HG03095 (cell line): ENCODE data around the gene TCAP.

Source experiments
- ATAC-seq: cut with Tn5 transposase; IDR thresholded peaks from one replicate; pipeline ENCODE4 v1.9.1; 2021; ENCODE audit warnings: moderate library complexity; ENCODE audit not compliant: unreplicated experiment

Gene TCAP

DNA sequence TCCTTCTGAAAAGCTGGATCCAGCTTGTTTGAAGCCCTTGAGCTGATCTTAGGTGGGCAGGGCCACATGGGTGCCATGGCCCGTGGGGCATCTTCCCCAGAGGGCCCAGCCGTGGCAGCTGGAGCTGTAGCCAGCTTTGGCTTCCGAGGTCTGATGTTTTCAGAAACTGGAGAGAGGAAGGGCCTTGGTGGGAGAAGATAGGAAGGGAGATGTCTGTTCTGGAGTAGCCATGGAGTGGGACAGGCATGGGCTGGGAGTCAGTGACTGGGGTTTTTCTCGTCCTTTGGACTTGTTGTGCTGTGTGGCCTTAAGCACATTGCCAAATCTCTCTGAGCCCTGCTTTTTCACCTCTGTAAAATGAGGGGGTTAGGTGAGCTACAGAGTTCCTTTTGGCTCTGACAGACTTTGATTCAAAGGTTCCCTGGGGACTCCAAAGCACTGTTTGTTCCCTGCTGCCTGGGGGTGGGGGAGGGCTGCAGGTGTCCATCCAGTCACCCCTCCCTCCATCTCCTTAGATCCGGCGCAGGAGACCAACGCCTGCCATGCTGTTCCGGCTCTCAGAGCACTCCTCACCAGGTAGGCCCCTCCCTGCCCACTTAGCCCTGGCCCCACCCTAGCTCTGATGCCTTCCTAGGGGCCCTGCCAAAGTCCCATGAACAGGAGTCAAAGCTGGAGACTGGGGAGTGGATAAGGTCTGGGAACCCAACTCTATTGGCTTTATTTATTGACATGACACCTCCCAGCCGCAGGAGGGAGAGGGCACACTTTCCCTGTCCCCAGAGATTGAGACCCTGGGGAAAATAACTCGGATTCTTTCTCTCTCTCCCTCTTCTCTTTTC, 36.3 kb upstream of the TCAP start:
- no peak for ATAC-seq

DNA sequence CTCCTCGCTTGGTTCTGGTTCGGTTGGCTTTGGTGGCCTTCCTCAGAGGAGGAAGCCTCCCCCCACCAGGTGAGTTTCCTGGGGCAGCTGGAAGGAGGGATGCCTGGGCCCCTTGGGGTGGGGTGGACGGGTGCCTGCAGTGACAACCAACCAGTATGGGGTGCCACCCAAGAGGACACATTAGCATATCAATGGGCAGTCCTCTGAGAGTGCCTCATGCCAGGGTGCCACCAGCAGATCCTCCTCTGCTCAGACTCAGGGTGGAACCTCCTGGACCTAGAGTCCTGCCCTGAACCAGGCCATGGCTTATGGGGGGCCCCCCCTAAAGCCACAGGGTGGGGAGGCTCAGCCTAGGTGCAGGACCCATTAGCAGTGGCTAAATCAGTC, 35.7 kb upstream of the TCAP start:
- ATAC-seq, result no peak

GRCh38 chr17:39629898-39630297, 35.3 kb upstream of the TCAP start:
- ATAC-seq, result no peak

GRCh38 chr17:39631403-39631802, 33.7 kb upstream of the TCAP start:
- ATAC-seq, result no peak

DNA sequence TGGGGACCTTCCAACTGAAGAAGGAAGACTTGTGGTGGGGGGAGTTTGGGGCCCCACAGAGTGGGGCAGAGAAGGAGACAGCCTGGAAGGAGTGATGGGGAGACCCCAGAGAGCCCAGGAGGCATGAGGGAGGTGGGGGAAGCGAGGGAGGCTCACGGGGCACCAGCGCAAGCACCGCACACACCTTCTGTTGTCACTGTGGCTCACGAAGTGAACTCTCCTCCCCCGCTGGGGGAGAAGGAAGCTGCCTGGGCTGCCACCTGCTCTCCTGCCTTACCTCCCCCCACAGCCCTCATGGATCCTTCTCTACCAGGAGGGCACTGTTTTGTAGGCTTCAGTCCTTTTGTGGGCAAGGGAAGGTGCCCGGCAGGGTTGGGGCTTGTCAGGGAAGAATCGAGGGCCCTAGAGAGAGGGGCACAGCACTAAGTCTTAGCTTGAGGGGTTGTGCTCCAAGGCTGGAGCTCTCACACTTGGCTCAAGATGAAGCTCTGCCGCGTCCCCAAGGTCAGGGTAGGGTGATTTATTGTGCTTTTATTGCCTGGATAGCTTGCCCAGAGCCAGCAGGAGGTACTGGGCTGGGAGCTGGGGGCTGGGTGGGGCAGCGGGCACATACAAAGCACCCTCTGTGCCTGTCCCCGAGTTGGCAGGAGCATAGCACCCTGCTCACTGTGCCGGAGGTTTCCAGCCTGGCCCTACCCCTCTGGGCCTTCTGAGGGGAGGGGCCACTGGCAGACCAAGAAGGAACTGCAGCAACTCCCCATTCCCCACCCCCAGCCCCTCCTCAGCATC, 32.8 kb upstream of the TCAP start:
- ATAC-seq, result no peak

DNA sequence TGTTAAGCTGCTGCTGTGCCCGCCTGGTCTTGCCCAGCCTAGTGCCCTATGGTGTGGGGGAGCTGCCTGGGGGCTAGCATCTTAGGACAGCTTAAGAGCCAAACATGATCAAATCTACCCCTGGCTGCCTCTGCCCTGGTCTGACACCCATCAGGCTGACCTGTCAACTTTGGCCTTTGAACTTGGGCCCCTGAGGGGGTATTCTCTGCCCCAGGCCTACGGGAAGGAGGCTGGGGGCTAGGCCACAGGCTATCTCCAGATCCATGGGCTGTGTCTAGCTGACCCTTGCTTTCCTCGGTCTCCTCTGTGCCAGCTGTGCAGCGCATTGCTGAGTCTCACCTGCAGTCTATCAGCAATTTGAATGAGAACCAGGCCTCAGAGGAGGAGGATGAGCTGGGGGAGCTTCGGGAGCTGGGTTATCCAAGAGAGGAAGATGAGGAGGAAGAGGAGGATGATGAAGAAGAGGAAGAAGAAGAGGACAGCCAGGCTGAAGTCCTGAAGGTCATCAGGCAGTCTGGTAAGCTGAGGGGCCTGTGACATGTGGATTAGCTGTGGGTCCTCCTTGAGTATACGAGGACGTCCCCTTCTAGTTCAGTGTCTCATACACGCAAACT, 31.5 kb upstream of the TCAP start:
- no peak for ATAC-seq

- ATAC-seq, result no peak
Observed at GRCh38 chr17:39634384-39634871, 30.7 kb upstream of the TCAP start.

GRCh38 chr17:39635614-39636176, 29.5 kb upstream of the TCAP start:
- ATAC-seq, result no peak

GRCh38 chr17:39636587-39636926, 28.6 kb upstream of the TCAP start:
- peak; percentile 25 for ATAC-seq

DNA sequence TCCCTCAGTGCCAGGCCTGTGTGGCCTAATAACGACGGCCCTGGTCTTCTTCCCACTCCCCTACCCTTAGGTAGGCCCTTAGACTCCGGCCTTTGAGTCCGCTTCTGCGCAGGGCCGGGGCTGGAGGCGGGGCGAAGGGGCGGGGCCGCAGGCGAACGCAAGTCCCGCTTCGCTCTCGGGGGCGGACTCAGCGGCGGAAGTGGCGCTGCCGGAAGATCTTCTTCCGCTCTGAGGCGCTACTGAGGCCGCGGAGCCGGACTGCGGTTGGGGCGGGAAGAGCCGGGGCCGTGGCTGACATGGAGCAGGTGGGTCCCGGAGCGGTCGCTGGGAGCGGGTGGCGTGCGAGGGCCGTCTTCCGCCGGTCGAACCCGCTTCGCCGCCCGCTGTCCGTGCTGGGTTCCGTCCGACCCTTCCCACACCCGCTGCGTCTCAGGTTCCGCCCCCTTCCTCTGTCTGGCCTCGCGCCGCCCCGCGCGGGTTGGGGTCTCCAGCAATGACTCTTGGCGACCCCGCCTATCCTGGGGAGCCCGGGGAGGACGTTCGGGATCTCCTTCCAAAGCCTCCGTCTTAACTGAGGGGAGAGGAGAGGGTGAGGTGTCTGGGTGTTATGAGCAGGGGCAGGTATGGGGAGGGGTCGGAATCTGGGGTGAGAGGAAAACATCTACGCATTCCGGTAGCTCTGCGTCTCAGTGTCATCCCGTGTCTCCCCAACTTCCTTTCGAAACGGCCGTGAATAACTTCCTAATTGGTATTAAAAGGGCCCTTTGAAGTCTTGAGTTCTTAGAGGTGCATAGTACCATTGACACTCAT, 28.0 kb upstream of the TCAP start, which contains the start of gene STARD3:
Gene STARD3 (plus strand): TSS at position 218 of the 810 bp plus-strand sequence. CDS start 16,388 bp downstream, outside the sequence.
- peak; percentile 76 for ATAC-seq

- no peak for ATAC-seq
Observed at GRCh38 chr17:39638317-39638716, 26.8 kb upstream of the TCAP start.

DNA sequence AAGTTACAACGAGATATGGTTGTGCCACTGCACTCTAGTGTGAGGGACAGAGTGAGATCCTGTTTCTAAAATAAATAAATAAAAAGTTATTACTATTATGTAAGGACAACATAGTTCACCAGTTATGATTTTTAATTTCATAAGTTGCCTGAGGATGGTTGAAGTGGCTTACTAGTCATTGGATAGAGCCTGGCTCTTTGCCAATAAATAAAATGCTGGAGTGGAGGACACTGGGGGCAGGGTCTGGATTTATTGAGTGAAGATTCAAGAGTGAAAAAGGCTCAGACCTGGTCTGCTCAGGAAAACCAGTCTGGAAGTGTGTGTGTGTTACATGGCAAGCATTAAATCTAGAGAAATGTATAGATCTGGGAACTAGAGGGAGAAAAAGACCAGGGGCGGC, 26.1 kb upstream of the TCAP start:
- no peak for ATAC-seq

GRCh38 chr17:39639566-39640458, 25.3 kb upstream of the TCAP start:
- no peak for ATAC-seq

DNA sequence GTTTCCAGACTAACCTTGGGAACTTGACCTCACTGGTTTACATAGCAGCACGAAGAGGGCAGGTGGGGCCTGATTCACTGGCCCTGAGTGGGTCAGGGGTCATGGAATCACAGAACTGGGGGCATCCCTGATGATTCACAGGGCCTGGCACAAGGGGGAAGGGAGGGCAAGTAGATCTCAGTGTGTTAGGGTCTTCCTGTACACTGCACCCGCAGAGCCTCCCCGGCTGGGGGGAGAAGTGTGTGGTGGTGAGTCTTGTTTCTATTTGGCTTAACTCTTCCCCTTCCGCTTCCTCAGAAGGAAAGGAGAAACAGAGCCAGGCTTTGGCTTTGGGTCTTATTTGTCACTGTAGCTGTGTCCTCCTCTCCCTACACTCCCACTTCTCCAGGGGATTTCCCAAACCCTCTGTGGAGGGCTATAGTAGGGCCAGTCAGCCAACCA, 24.5 kb upstream of the TCAP start:
- ATAC-seq, result no peak

GRCh38 chr17:39641097-39641496, 24.1 kb upstream of the TCAP start:
- no peak for ATAC-seq

DNA sequence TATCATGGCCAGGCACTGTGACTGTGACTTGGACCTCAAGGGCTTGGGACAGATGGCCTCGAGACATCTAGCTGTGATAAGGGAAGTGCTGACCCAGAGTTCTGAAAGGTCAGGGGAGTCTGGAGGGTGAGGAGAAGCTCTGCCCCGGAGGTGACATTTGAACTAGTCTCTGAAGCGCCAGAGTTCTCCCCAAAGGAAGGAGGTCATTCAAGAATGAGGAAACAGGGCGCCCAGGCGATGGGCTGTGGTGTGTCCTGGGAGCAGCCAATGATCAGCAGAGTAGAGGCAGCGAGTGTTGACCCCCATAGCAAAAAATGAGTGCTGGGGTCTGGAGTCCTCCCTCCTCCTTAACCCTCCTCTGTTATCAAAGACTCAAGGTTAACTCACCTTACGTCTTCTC, 23.3 kb upstream of the TCAP start:
- no peak for ATAC-seq

DNA sequence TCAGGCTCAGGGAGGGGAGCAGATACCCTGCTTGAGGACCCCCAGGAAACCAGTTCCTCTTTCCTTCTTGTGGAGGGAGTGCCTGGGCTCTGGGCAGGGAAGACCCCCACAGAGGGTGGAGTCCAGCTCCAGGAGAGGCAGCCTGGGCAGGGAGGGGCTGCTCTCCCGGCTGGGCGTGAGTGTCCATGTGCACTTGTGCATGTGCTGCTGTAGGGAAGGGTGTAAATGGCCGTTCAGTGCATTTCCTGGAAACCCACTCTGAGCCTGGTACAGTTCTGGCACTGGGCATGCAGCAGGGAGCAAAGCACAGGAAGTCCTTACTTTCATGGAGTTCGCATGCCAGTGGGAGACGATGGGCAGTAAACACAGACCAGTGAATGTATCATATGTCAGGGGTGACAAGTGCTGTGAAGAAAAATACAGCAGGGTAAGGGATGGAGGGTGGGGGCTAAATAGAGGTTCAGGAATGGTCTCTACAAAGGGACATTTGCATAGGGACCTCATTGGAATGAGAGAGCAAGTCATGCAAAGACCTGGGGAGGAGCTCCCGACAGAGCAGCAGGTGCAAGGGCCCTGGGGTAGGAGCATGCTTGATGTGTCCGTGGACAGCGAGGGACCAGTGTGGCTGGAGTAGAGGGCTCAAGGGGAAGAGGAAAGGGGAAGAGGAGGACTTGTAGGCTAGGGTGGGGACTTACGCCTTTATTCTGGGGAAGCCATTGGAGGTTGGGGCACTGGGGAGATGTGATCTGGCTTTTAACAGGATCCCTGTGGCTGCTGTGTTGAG, 22.7 kb upstream of the TCAP start:
- no peak for ATAC-seq

DNA sequence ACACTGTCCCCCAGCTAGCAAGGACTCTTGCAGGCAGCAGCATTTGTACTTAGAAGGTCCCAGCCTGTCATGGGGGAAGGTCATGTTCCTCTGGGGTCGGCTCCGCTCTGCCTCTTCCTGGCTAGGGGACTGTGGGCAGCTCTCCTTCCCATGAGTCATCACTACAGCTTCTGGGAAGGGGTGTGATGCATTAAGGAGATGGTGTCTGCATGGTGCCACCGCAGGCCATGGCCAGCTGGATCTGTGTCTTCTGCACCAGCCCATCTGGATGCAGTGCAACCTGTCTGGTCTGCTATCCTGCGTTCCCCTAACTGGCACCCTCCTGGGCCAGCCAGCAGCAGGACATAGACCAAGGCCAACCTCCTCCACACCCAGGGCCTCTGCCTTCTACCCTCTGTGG, 21.9 kb upstream of the TCAP start:
- ATAC-seq, result no peak

DNA sequence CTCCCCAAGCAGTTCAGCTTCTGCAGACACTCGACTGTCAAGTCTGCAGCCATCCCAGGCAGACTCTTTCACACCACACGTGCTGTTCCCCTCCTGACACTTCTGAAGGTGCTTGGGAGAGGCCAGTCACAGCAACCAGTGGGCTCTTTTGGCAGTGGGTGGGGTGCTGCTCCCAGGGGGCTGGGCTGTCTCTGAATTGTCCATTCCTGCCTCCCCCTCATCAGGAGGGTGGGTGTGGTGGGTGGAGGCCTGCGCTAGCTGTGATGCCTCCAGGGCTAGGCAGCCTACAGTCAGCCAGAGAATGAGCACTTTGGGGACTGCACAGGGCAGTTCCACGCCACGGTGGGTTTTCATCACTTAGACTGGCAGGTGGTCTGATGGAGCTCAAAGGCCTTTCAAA, 17.9 kb upstream of the TCAP start:
- no peak for ATAC-seq
